Kidney capillary endothelial cell (primary cell): Measurements from ENCODE around the gene PSMD8.
"Not testable (repeated sequence)": the region's sequence is repeated elsewhere in the genome, so short reads cannot be mapped to it uniquely, and the experiment has no call there.

Source experiments
- DNase-seq: peaks from one replicate; pipeline ENCODE4 v3.0.0-alpha.2; 2018; ENCODE audit warnings: low spot score

The PSMD8 gene

GRCh38 chr19:38387550-38388348 is 13.4 kb downstream of the PSMD8 start, which contains the start of gene GGN:
Gene GGN (minus strand): TSS chr19:38388034. CDS start chr19:38387261, 773 bp downstream.
- peak; percentile 88 for DNase-seq

GRCh38 chr19:38388349-38389100 is 14.2 kb downstream of the PSMD8 start, which contains the start of gene SPRED3:
Gene SPRED3 (plus strand): TSS chr19:38388697. CDS start chr19:38390303, 1,606 bp downstream.
- no peak for DNase-seq

GRCh38 chr19:38389101-38389925 is 14.9 kb downstream of the PSMD8 start:
- DNase-seq = peak; percentile 81

GRCh38 chr19:38389957-38390924 is 15.9 kb downstream of the PSMD8 start:
- DNase-seq = no peak

- DNase-seq = no peak
These were observed 17.6 kb downstream of the PSMD8 start for GRCh38 chr19:38391911-38392464.

GRCh38 chr19:38392707-38393308 is 18.4 kb downstream of the PSMD8 start:
- no peak for DNase-seq

- no peak for DNase-seq
These were observed 20.1 kb downstream of the PSMD8 start for GRCh38 chr19:38394488-38394887.

GRCh38 chr19:38395381-38396114 is 21.2 kb downstream of the PSMD8 start:
- DNase-seq = no peak

- no peak for DNase-seq
These were observed 24.7 kb downstream of the PSMD8 start for GRCh38 chr19:38399081-38399480.

- DNase-seq = no peak
These were observed 25.2 kb downstream of the PSMD8 start for GRCh38 chr19:38399537-38399936.

- no peak for DNase-seq
These were observed 26.0 kb downstream of the PSMD8 start for GRCh38 chr19:38400361-38400760.

- DNase-seq = no peak
These were observed 26.8 kb downstream of the PSMD8 start for GRCh38 chr19:38401148-38401547.

- DNase-seq = no peak
These were observed 28.2 kb downstream of the PSMD8 start for GRCh38 chr19:38402623-38402966.

- DNase-seq = peak; percentile 93
These were observed 28.8 kb downstream of the PSMD8 start, which contains the start of gene FAM98C for GRCh38 chr19:38402967-38403674. Gene FAM98C (plus strand): TSS chr19:38403093. CDS start chr19:38403154, 61 bp downstream.

GRCh38 chr19:38404858-38405257 is 30.5 kb downstream of the PSMD8 start:
- DNase-seq = no peak

- no peak for DNase-seq
These were observed 30.9 kb downstream of the PSMD8 start for GRCh38 chr19:38405276-38405675.

- DNase-seq = no peak
These were observed 35.3 kb downstream of the PSMD8 start for GRCh38 chr19:38409631-38410133.

GRCh38 chr19:38410407-38410806 is 36.0 kb downstream of the PSMD8 start:
- not testable (repeated sequence) for DNase-seq
